Lung (tissue), 12 donors: ENCODE measurements around the gene SLAMF7. TPM values are rescaled to one million over a fixed set of nuclear protein-coding genes. Genes with fewer than 3 reads are reported as not detected.

ENCODE experiments used
- ATAC-seq: fragments of 200-7000 bp; cut with Tn5 transposase; one replicate; pipeline ENCODE4 v1.9.1; 2020; ENCODE audit warnings: moderate number of reproducible peaks; ENCODE audit not compliant: insufficient read depth, low FRiP score
- DNase-seq, 3 donors: peaks; one replicate each; pipeline ENCODE4 v3.0.0-alpha.2; 2013 to 2017
- H3K27ac ChIP-seq, 2 donors: one replicate each; pipeline ENCODE4 v1.5.1; 2013; ENCODE audit warnings: mild to moderate bottlenecking in 2 of 2, moderate library complexity in 2 of 2, control low read depth in 1 of 2, inconsistent platforms in 1 of 2, low read depth in 1 of 2, low read length in 1 of 2
- H3K27me3 ChIP-seq, 3 donors: one replicate each; pipeline ENCODE4 v1.5.1; 2013; ENCODE audit warnings: low read length in 2 of 3; ENCODE audit not compliant: control insufficient read depth in 3 of 3, insufficient read depth in 3 of 3
- H3K36me3 ChIP-seq, 4 donors: one replicate each; pipeline ENCODE4 v1.5.1; 2013; ENCODE audit warnings: low read length in 4 of 4, mild to moderate bottlenecking in 1 of 4, moderate library complexity in 1 of 4; ENCODE audit not compliant: control insufficient read depth in 4 of 4, insufficient read depth in 4 of 4
- H3K4me1 ChIP-seq, 5 donors: one replicate each; pipeline ENCODE4 v1.5.1; 2013; ENCODE audit warnings: low read length in 5 of 5, mild to moderate bottlenecking in 2 of 5, moderate library complexity in 1 of 5; ENCODE audit not compliant: control insufficient read depth in 5 of 5, insufficient read depth in 5 of 5
- H3K4me3 ChIP-seq: one replicate; pipeline ENCODE4 v1.5.1; 2013; ENCODE audit warnings: mild to moderate bottlenecking, control low read depth, moderate library complexity
- H3K9ac ChIP-seq, 2 donors: one replicate each; pipeline ENCODE4 v1.5.1; 2013; ENCODE audit warnings: low read length in 2 of 2, control low read depth in 1 of 2; ENCODE audit not compliant: insufficient read depth in 1 of 2
- H3K9me3 ChIP-seq, 4 donors: one replicate each; pipeline ENCODE4 v1.5.1; 2013; ENCODE audit warnings: low read length in 3 of 4, mild to moderate bottlenecking in 1 of 4, moderate library complexity in 1 of 4; ENCODE audit not compliant: control insufficient read depth in 4 of 4, insufficient read depth in 3 of 4
- CTCF ChIP-seq: IDR thresholded peaks from 2 replicates; pipeline ENCODE4 v1.5.1; 2012; ENCODE audit warnings: mild to moderate bottlenecking; ENCODE audit errors: control extremely low read depth, extremely low read depth
- WGBS, 2 donors: extraction: QIAGEN DNeasy Blood & Tissue Kit; methylation state at CpG; one replicate each; pipeline ENCODE4 v1.1.7; 2013; 5-methylcytosine and 5-hydroxymethylcytosine counted together
- polyA plus RNA-seq, 2 donors: library from polyadenylated mRNA; stranded (reverse); fragments of 200-250 nt; gene quantifications; one replicate each; pipeline ENCODE4 v1.2.1, GENCODE V29; 2013
- total RNA-seq, 2 donors: library from RNA; depleted of rRNA in 1 of 2; stranded (reverse); fragments of >200 nt in 1 of 2; gene quantifications; one replicate each; pipeline ENCODE4 v1.2.1, GENCODE V29; 2014 to 2021
- donor health status: control.
- donor health status: control.
- donor health status: Bipolar disorder and iron deficiency.
- donor health status: healthy.
- donor health status: DM: yes; HTN: yes; CAD: no.

SLAMF7 gene
- total and polyA plus RNA-seq, 4 donors = 4.6 to 69.4 (median 10.0) TPM

- no peak for TF ChIP-seq CTCF
- no peak for DNase-seq
- no peaks in the 10 kb centered on the region for H3K27me3 ChIP-seq
- H3K4me1 ChIP-seq = peaks cover 0 to 1% (median 0%) of the 10 kb centered on the region in 5 donors
- H3K9me3 ChIP-seq = no peaks in the 10 kb centered on the region
- H3K27ac ChIP-seq = no peak overlapping the region
- H3K36me3 ChIP-seq = no peaks in the 10 kb centered on the region
- WGBS, 2 donors = 82 to 88% methylated on average over 10 of the region's 10 CpGs
- no peak overlapping the region for H3K4me3 ChIP-seq
- peak; percentile 38 for ATAC-seq
- H3K9ac ChIP-seq = no peak overlapping the region
Measured at GRCh38 chr1:160748181-160748877, 9.3 kb downstream of the SLAMF7 start.

DNA sequence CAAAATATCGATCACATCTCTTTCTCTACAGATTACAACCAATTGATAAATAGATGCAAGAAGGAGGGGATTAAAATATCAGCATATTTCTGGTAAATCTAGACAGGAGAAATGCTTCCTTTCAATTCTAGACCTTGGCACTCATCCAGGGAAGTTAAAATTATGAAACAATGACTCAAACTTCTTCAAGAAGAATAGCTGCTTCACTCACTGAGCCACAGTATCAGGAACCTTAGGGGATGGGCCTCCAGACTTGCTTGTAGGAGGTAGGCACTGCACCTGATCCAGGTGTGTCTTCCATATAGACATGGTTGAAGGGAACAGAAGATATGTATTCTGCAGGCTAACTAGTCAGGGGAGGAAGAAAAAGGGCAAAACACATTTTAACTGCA is 9.8 kb downstream of the SLAMF7 start:
- Histone ChIP-seq H3K4me1 (peaks cover 0 to 1% (median 0%) of the 10 kb centered on the region in 5 donors), H3K9me3 (no peaks in the 10 kb centered on the region), H3K4me3 (no peak overlapping the region), H3K36me3 (no peaks in the 10 kb centered on the region), H3K27me3 (no peaks in the 10 kb centered on the region), H3K27ac (no peak overlapping the region), H3K9ac (no peak overlapping the region)
- no peak for ATAC-seq
- WGBS, 2 donors = 94 to 97% methylated on average over 1 of the region's 1 CpG
- DNase-seq = no peak
- TF ChIP-seq CTCF = no peak

GRCh38 chr1:160750608-160751007 is 11.6 kb downstream of the SLAMF7 start:
- Histone ChIP-seq H3K4me1 (peaks cover 0 to 1% (median 0%) of the 10 kb centered on the region in 5 donors), H3K36me3 (no peaks in the 10 kb centered on the region), H3K9ac (no peak overlapping the region), H3K4me3 (no peak overlapping the region), H3K9me3 (no peaks in the 10 kb centered on the region), H3K27me3 (no peaks in the 10 kb centered on the region), H3K27ac (no peak overlapping the region)
- 82 to 83% methylated on average over 2 of the region's 2 CpGs for WGBS, 2 donors
- no peak for ATAC-seq
- no peak for DNase-seq
- TF ChIP-seq CTCF = no peak

GRCh38 chr1:160752406-160752805 is 13.4 kb downstream of the SLAMF7 start:
- Histone ChIP-seq H3K36me3 (no peaks in the 10 kb centered on the region), H3K27ac (no peak overlapping the region), H3K27me3 (no peaks in the 10 kb centered on the region), H3K4me1 (peaks cover 0 to 1% (median 0%) of the 10 kb centered on the region in 5 donors), H3K4me3 (no peak overlapping the region), H3K9me3 (peaks cover 0 to 1% (median 0%) of the 10 kb centered on the region in 4 donors), H3K9ac (no peak overlapping the region)
- WGBS, 2 donors = 79 to 88% methylated on average over 3 of the region's 3 CpGs
- TF ChIP-seq CTCF = no peak
- no peak for DNase-seq
- ATAC-seq = no peak
